BE2C (cell line): ENCODE measurements around the gene ARAP3.

Source experiments
- DNase-seq: peaks from one replicate; pipeline ENCODE4 v3.0.0-alpha.2; 2020
- H3K27me3 ChIP-seq: fragments of 250-450 bp; sonication (Bioruptor Pico); 2 replicates; pipeline ENCODE4 v1.5.1; 2020; ENCODE audit warnings: mild to moderate bottlenecking
- H3K36me3 ChIP-seq: fragments of 250-450 bp; sonication (Bioruptor Pico); 2 replicates; pipeline ENCODE4 v1.5.1; 2020; ENCODE audit warnings: mild to moderate bottlenecking
- H3K4me1 ChIP-seq: fragments of 250-450 bp; sonication (Bioruptor Pico); 2 replicates; pipeline ENCODE4 v1.5.1; 2020
- H3K4me3 ChIP-seq: 2 replicates; pipeline ENCODE4 v1.5.1; 2011; ENCODE audit warnings: low read depth, low read length
- H3K9me3 ChIP-seq: fragments of 250-450 bp; sonication (Bioruptor Pico); 2 replicates; pipeline ENCODE4 v1.5.1; 2020
- CTCF ChIP-seq: IDR thresholded peaks from 2 replicates; pipeline ENCODE4 v1.5.1; 2012; ENCODE audit warnings: mild to moderate bottlenecking, low read depth, low read length

The ARAP3 gene

DNA sequence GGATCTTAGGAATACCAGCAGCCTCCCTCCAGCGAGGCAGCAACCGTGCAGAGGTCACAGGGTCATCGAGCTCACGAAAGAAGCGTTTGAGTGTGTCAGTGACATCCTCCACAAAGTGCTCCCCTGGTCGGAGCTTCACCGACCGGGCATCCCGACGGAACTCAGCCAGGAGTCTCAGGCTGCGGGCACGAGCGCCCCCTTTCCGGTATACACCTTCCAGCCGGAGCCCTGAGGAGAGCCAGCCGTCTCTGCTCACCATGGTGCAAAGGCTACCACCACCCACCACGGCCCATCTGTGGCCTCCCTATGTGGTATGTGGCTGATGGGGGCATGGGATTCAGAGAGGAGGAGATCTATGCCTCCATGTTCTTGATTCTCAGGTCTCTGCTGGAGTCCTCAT lies 20.0 kb downstream of the ARAP3 start:
- Histone ChIP-seq H3K9me3 (no peaks in the 10 kb centered on the region), H3K4me3 (no peak overlapping the region), H3K27me3 (no peaks in the 10 kb centered on the region), H3K36me3 (peaks cover 4% of the 10 kb centered on the region), H3K4me1 (no peaks in the 10 kb centered on the region; the same call in 1 of the 2 replicates)
- no peak for TF ChIP-seq CTCF
- no peak for DNase-seq

DNA sequence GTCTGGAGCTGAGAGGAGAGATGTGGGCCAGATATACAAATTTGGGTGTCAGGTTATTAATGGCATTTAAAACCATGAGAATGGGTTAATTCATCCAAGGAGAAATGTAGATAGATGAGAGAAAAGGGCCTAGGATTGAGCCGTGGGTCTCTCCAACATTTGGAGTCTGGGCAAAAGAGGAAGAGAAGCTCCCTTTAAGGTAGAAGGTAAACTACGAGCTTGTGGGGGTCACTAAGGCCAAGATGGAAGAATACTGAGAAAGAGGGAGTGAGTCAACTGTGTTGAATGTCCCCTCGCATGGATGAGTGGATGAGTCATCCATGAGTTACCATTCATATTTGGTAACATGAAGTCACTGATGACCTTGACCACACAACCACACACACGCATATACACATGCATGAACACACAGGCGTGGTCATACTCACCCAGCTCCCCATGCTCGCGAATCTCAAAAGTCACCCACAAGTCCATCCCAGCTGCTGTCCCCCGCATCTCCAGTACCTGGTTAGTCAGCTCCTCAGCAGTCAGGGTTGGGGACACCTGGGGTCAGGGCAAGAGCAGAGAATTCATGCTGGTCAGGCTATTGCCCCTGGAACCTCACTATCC lies 24.0 kb downstream of the ARAP3 start:
- Histone ChIP-seq H3K4me3 (no peak overlapping the region), H3K27me3 (no peaks in the 10 kb centered on the region), H3K4me1 (no peaks in the 10 kb centered on the region; the same call in 1 of the 2 replicates), H3K9me3 (no peaks in the 10 kb centered on the region), H3K36me3 (peaks cover 18% of the 10 kb centered on the region)
- DNase-seq: no peak
- TF ChIP-seq CTCF: no peak

GRCh38 chr5:141657404-141657803 lies 24.6 kb downstream of the ARAP3 start:
- Histone ChIP-seq H3K4me3 (no peak overlapping the region), H3K36me3 (peaks cover 18% of the 10 kb centered on the region), H3K27me3 (no peaks in the 10 kb centered on the region), H3K9me3 (no peaks in the 10 kb centered on the region), H3K4me1 (no peaks in the 10 kb centered on the region; the same call in 1 of the 2 replicates)
- no peak for DNase-seq
- TF ChIP-seq CTCF: no peak

- H3K36me3 ChIP-seq: peaks cover 18% of the 10 kb centered on the region
- no peak for TF ChIP-seq CTCF
- no peaks in the 10 kb centered on the region for H3K9me3 ChIP-seq
- no peaks in the 10 kb centered on the region; the same call in none of the 2 replicates for H3K4me1 ChIP-seq
- H3K4me3 ChIP-seq: no peak overlapping the region
- DNase-seq: no peak
- no peaks in the 10 kb centered on the region for H3K27me3 ChIP-seq
These were observed 25.6 kb downstream of the ARAP3 start for GRCh38 chr5:141656396-141656795.

- H3K9me3 ChIP-seq: no peaks in the 10 kb centered on the region
- TF ChIP-seq CTCF: no peak
- no peaks in the 10 kb centered on the region; the same call in none of the 2 replicates for H3K4me1 ChIP-seq
- H3K27me3 ChIP-seq: no peaks in the 10 kb centered on the region
- DNase-seq: no peak
- H3K4me3 ChIP-seq: no peak overlapping the region
- H3K36me3 ChIP-seq: peaks cover 18% of the 10 kb centered on the region
These were observed 27.0 kb downstream of the ARAP3 start for GRCh38 chr5:141655020-141655419.

DNA sequence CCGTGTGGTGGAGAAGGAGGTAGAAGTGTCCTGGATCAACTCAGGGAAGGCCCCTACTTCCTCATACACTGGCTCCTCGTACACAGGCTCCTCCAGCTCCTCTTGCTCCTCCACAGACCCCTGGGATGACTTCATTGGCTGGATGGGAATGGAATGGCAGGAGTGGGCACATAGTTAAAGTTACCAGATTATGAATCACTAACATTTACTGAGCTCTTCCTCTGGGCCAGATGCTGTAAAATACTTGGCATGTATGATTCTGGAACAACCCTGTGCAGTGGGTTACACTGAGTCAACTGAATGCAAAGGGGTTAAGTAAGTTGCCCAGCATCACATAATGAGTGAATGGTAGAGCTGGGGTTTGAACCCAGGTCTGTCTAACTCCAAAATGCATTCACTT lies 27.7 kb downstream of the ARAP3 start:
- Histone ChIP-seq H3K9me3 (no peaks in the 10 kb centered on the region), H3K4me1 (no peaks in the 10 kb centered on the region; the same call in 1 of the 2 replicates), H3K4me3 (no peak overlapping the region), H3K36me3 (peaks cover 18% of the 10 kb centered on the region), H3K27me3 (no peaks in the 10 kb centered on the region)
- no peak for DNase-seq
- no peak for TF ChIP-seq CTCF
